GM10266 (cell line): Measurements from ENCODE around the gene CD247.

ENCODE experiments used
- DNase-seq: peaks from one replicate; pipeline ENCODE4 v3.0.0; 2012; ENCODE audit errors: extremely low spot score
- CTCF ChIP-seq: IDR thresholded peaks from 2 replicates; pipeline ENCODE4 v1.5.1; 2012; ENCODE audit warnings: mild to moderate bottlenecking, low read depth; ENCODE audit not compliant: control insufficient read depth, insufficient read depth; ENCODE audit errors: missing control alignments

CD247 gene

GRCh38 chr1:167546935-167547334 lies 28.6 kb upstream of the CD247 start:
- TF ChIP-seq CTCF, result no peak
- DNase-seq, result no peak

DNA sequence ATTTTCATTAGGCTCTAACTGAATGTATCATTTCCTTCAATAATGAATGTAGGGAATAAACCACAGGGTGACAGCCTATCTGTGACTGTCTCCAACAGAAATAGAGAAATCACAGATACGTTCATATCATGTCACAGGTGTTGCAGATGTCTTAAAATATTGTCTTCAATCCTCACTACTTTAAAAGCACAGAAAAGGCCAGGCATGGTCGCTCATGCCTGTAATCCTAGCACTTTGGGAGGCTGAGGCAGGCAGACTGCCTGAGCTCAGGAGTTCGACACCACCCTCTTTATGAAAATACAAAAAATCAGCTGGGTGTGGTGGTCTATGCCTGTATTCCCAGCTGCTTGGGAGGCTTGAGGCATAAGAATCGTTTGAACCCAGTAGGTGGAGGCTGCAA lies 27.0 kb upstream of the CD247 start:
- no peak for TF ChIP-seq CTCF
- DNase-seq, result no peak

GRCh38 chr1:167544447-167545093 lies 26.2 kb upstream of the CD247 start:
- no peak for DNase-seq
- TF ChIP-seq CTCF, result no peak

GRCh38 chr1:167543199-167543990 lies 25.1 kb upstream of the CD247 start:
- DNase-seq, result no peak

DNA sequence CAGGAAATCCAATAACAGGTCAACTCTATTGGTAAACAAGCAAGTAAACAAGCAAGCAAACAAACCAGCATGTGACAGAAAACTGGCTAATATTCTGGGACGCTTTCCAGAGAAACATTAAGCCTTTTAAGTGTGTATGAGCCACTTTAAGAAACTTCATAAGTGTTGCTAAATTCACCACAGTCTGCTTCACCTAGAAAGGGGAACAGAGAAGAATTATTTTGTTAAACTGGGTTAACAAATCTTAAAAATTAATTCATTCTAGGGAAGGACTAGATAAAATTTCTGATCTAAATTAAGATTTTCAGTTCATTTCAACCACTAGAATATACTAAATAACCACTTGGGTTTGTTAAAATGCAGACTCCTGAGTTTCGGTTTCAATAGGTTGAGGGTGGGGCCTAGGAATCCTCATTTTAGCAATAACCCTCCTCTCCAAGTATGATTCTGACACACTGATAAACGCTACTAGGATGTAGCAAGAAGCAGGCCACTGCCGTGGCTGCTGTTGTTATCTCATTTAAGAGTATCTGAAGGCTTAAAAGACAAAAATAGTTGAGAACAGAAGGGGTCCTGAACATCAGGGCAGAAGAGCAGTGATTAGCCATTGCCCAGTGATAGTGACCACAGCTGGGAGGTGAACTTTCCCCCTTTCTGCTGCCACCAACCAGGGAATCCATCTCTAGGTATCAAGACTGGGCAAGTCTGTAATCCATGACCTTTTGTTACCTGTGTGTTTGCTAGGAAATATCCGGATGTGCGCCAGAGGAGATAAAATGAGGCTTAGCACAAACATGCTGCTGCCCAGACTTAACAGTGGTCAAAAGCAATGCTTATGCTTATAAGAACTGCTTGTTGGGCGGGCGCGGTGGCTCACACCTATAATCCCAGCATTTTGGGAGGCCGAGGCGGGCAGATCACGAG lies 24.0 kb upstream of the CD247 start:
- DNase-seq, result no peak

More at GRCh38 chr1:167543199-167543990, 25.1 kb upstream of the CD247 start:
- no peak for TF ChIP-seq CTCF

GRCh38 chr1:167541610-167542009 lies 23.3 kb upstream of the CD247 start:
- no peak for TF ChIP-seq CTCF
- DNase-seq, result no peak

More for the DNA sequence above, 24.0 kb upstream of the CD247 start:
- no peak for TF ChIP-seq CTCF

GRCh38 chr1:167541003-167541402 lies 22.7 kb upstream of the CD247 start:
- TF ChIP-seq CTCF, result no peak
- no peak for DNase-seq
